Ectodermal cell (in vitro differentiated cells): ENCODE measurements around the gene TBC1D24.
A peak's percentile ranks its signal among the peaks of the same experiment; 100 is the strongest.
"Not testable (repeated sequence)": the region's sequence is repeated elsewhere in the genome, so short reads cannot be mapped to it uniquely, and the experiment has no call there.

ENCODE experiments used
- H3K27ac ChIP-seq: 2 replicates; pipeline ENCODE4 v1.7.0; 2013; ENCODE audit warnings: mild to moderate bottlenecking, low read depth, low read length; ENCODE audit not compliant: insufficient read depth, poor library complexity, severe bottlenecking
- H3K27me3 ChIP-seq: 2 replicates; pipeline ENCODE4 v1.7.0; 2013; ENCODE audit warnings: mild to moderate bottlenecking, low read length; ENCODE audit not compliant: insufficient read depth, control insufficient read depth, poor library complexity, severe bottlenecking
- H3K36me3 ChIP-seq: one replicate; pipeline ENCODE4 v1.7.0; 2013; ENCODE audit warnings: low read length; ENCODE audit not compliant: control insufficient read depth, insufficient read depth
- H3K4me1 ChIP-seq: one replicate; pipeline ENCODE4 v1.7.0; 2013; ENCODE audit warnings: low read length; ENCODE audit not compliant: control insufficient read depth, insufficient read depth
- H3K4me3 ChIP-seq: 2 replicates; pipeline ENCODE4 v1.7.0; 2013; ENCODE audit warnings: low read depth, low read length, control low read depth; ENCODE audit not compliant: insufficient read depth
- H3K9me3 ChIP-seq: 2 replicates; pipeline ENCODE4 v1.7.0; 2013; ENCODE audit warnings: mild to moderate bottlenecking, low read length, moderate library complexity; ENCODE audit not compliant: control insufficient read depth
- WGBS, 2 experiments: methylation state at CpG; one replicate each; pipeline ENCODE4 v1.1.7; 2013; ENCODE audit warnings: missing lambda C conversion rate in 2 of 2; 5-methylcytosine and 5-hydroxymethylcytosine counted together

Gene TBC1D24

GRCh38 chr16:2473999-2474876, 689 bp upstream of the TBC1D24 start:
- H3K27ac ChIP-seq, result peak overlapping the region; percentile 26

DNA sequence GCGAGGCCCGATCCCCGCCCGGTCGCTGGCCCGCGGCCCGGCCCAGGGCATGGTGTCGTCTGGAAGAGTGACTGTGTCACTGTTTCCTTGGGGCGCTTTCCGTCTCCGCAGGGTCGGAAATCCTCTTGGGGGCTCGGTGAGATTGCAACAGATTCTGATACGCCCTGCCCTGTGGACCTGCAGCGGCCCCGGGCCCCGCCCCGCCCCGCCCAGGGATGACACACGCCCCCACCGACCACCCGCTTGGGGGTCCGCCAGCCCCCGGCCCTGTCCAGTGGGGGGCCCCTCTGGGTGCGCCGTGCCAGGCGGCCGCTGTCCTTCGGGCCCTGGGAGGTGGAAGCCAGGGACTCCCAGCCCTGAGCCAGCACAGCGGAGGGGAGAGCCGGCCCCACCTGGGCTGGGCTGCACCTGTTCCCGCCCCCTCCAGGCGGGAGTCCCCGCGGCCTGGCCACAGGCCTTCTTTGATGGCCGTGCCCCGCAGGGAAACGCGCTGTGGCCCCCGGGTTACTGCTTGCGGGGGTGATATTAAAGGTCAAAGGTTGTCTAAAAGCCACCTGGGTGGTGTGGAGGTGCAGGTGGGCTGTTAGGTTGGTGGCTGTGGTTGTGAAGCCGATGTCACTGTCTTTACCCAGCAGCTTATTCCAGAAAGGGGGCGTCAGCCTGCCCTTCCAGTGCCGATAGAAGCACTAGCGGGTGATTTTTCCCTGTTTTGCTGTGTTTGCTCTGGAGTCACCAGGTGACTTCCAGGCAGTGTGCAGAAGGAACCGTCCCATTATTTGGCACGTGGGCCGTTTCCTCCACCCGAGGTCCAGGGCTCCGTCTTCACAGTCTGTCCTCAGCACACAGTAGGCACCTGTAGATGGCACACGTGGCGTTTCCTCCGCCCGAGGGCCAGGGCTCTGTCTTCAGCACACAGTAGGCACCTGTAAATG, 752 bp downstream of the TBC1D24 start:
- H3K36me3 ChIP-seq, result no peaks in the 10 kb centered on the region
- peaks cover 22% of the 10 kb centered on the region for H3K4me1 ChIP-seq
- no peak overlapping the region for H3K27ac ChIP-seq
- H3K27me3 ChIP-seq, result peaks cover 57% of the 10 kb centered on the region
- peak overlapping the region; percentile 70 for H3K4me3 ChIP-seq
- H3K9me3 ChIP-seq, result no peaks in the 10 kb centered on the region
- WGBS, 2 experiments, result 13% methylated on average over 55 of the region's 55 CpGs

More at GRCh38 chr16:2473999-2474876, 689 bp upstream of the TBC1D24 start:
- 0 to 1% methylated on average over 100 of the region's 100 CpGs for WGBS, 2 experiments
- H3K4me3 ChIP-seq, result peak overlapping the region; percentile 70
- no peaks in the 10 kb centered on the region for H3K36me3 ChIP-seq
- H3K27me3 ChIP-seq, result peaks cover 68% of the 10 kb centered on the region
- H3K4me1 ChIP-seq, result peaks cover 37% of the 10 kb centered on the region
- H3K9me3 ChIP-seq, result no peaks in the 10 kb centered on the region

DNA sequence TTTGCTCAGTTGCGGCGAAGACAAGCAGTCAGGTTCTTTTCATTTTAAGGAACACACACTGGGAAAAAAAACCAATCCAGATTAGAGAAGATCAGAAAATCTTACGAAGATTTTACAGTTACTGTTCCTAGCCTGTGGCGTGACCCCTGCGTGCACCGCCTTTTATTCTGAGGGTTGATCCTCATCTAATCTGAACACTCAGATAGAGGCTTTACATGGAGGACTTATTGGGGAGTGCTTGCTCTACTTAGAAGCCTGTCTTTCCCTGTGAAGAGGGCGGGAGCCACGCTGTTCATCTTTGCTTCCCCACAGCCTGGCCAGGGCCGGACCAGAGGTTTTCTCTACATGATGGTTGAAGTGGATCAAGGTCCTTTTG, 1.4 kb downstream of the TBC1D24 start:
- H3K4me1 ChIP-seq, result peaks cover 17% of the 10 kb centered on the region
- no peaks in the 10 kb centered on the region for H3K36me3 ChIP-seq
- peaks cover 50% of the 10 kb centered on the region for H3K27me3 ChIP-seq
- H3K4me3 ChIP-seq, result peak overlapping the region; percentile 70
- 92 to 96% methylated on average over 9 of the region's 9 CpGs for WGBS, 2 experiments
- no peaks in the 10 kb centered on the region for H3K9me3 ChIP-seq
- no peak overlapping the region for H3K27ac ChIP-seq

DNA sequence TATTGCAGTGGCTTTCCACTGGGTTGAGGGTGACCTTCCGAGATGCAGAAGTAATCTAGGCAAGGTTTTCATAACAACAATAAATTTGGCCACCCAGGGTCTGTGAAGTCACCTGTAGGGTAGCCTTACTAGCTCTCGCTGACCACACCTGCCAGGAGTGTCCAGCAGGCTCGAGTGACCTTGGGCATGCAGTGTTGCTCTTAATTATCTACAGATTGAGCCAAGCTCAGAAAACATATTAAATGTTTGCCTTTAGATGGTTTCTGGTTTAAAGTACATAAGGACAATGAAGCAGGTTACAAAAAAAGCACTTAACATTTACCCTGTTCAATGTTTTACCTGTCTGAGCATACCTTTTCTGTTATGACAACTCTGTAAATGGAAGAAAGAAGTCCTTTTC, 1.8 kb downstream of the TBC1D24 start:
- Histone ChIP-seq H3K4me3 (no peak overlapping the region), H3K9me3 (no peaks in the 10 kb centered on the region), H3K27ac (no peak overlapping the region), H3K4me1 (peaks cover 17% of the 10 kb centered on the region), H3K27me3 (peaks cover 46% of the 10 kb centered on the region), H3K36me3 (no peaks in the 10 kb centered on the region)
- WGBS, 2 experiments, result 96 to 99% methylated on average over 3 of the region's 3 CpGs

DNA sequence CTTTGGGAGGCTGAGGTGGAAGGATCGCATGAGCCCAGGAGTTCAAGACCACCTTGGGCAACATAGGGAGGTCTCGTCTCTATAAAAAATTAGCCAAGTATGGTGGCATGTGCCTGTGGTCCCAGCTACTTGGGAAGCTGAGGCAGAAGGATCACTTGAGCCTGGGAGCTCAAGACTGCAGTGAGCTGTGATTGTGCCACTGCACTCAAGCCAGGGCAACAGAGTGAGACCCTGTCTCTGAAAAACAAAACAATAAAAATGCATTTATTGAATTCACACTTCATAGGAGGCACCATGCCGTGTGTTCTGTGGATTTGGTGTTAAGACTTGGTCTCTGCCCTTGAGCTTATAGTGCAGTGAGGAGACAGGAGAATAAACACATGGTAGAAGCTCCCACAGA, 2.4 kb downstream of the TBC1D24 start:
- Histone ChIP-seq H3K4me1 (peaks cover 12% of the 10 kb centered on the region), H3K4me3 (no peak overlapping the region), H3K9me3 (no peaks in the 10 kb centered on the region), H3K27me3 (peaks cover 40% of the 10 kb centered on the region), H3K27ac (no peak overlapping the region), H3K36me3 (no peaks in the 10 kb centered on the region)
- WGBS, 2 experiments, result 90 to 93% methylated on average over 3 of the region's 3 CpGs

GRCh38 chr16:2478279-2478678, 3.4 kb downstream of the TBC1D24 start:
- 92 to 93% methylated on average over 8 of the region's 8 CpGs for WGBS, 2 experiments
- H3K36me3 ChIP-seq, result no peaks in the 10 kb centered on the region

GRCh38 chr16:2479996-2480395, 5.1 kb downstream of the TBC1D24 start:
- H3K4me1 ChIP-seq, H3K4me3 ChIP-seq, H3K36me3 ChIP-seq, H3K9me3 ChIP-seq, H3K27ac ChIP-seq: not testable (repeated sequence)
- peaks cover 17% of the 10 kb centered on the region for H3K27me3 ChIP-seq
- WGBS, 2 experiments, result 89 to 95% methylated on average over 10 of the region's 10 CpGs

More at GRCh38 chr16:2478279-2478678, 3.4 kb downstream of the TBC1D24 start:
- H3K4me1 ChIP-seq, result peaks cover 10% of the 10 kb centered on the region
- peaks cover 31% of the 10 kb centered on the region for H3K27me3 ChIP-seq
- no peaks in the 10 kb centered on the region for H3K9me3 ChIP-seq
- H3K27ac ChIP-seq, result no peak overlapping the region
- H3K4me3 ChIP-seq, result no peak overlapping the region

DNA sequence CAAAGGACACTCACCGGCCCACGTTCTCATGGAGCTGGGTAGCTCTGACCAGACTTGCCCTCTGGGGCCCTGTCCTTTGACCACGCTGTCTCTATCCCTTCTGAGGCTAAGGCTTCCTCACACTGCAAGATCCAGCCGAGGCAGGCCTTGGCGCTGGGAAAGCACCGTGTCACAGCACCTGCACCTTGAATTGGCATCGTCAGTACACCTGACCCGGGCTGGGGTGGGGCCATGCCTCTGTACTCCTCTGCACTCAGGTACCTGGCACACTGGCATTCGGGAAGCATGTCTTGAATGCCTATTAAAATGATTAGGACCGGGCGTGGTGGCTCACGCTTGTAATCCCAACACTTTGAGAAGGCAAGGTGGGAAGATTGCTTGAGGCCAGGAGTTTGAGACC, 6.0 kb downstream of the TBC1D24 start:
- H3K4me1 ChIP-seq, result peaks cover 3% of the 10 kb centered on the region
- peaks cover 9% of the 10 kb centered on the region for H3K27me3 ChIP-seq
- WGBS, 2 experiments, result 93 to 94% methylated on average over 12 of the region's 12 CpGs
- H3K4me3 ChIP-seq, result no peak overlapping the region
- no peaks in the 10 kb centered on the region for H3K36me3 ChIP-seq
- no peak overlapping the region for H3K27ac ChIP-seq
- no peaks in the 10 kb centered on the region for H3K9me3 ChIP-seq

- Histone ChIP-seq H3K36me3 (no peaks in the 10 kb centered on the region), H3K9me3 (no peaks in the 10 kb centered on the region), H3K4me1 (no peaks in the 10 kb centered on the region), H3K27ac (no peak overlapping the region), H3K4me3 (no peak overlapping the region), H3K27me3 (peaks cover 2% of the 10 kb centered on the region)
- 82 to 83% methylated on average over 7 of the region's 7 CpGs for WGBS, 2 experiments
Measured at GRCh38 chr16:2481676-2482075, 6.7 kb downstream of the TBC1D24 start.

GRCh38 chr16:2482249-2482648, 7.3 kb downstream of the TBC1D24 start:
- no peak overlapping the region for H3K27ac ChIP-seq
- no peak overlapping the region for H3K4me3 ChIP-seq
- 93% methylated on average over 13 of the region's 13 CpGs for WGBS, 2 experiments
- peaks cover 4% of the 10 kb centered on the region for H3K4me1 ChIP-seq
- no peaks in the 10 kb centered on the region for H3K27me3 ChIP-seq
- no peaks in the 10 kb centered on the region for H3K36me3 ChIP-seq
- no peaks in the 10 kb centered on the region for H3K9me3 ChIP-seq
